GM18526 (cell line): ENCODE data around the gene SLC43A3.

ENCODE experiments used
- POLR2A ChIP-seq: IDR thresholded peaks from 3 replicates; pipeline ENCODE4 v1.6.1; 2011; ENCODE audit not compliant: insufficient read length; ENCODE audit errors: extremely low read depth

SLC43A3 gene

DNA sequence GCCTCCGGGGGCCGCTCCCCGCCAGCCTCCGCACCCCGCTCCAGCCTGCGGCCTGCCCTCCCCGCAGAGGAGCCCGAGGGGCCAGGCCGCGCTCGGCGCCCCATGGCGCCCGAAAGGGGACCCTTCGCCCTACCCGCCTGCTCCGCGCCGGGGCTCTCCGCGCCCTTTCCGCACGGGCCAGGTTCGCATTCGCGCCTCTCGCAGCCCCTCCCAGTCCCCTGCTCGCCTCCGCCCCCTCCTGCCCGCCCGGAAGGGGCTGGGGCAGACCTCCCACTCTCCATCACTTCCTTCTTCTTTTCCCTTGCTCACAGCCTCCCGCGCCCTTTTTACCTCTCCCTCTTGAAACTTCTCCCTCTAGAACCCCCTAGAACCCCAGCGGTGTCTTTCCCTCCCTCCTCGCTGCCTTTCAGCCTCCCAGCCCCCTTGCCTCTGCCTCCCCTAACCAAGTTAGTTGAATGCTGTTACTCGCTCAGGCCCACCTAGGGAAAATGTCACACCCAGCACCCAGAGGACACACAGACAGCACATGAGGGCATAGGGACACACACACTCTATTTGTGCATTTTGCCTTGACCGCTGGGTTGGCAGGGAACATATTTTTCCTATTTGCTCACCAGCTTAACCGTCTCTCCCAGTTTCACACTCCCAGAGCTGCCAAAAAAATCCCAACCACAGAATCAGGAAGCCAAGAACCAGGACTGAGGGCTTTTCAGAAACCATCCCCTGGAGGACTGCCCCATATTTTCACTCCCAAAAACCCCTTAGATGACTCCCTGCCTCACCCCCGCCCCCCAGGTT lies at the start of gene SLC43A3:
SLC43A3 (minus strand) TSS at position 193 of the 798 bp plus-strand sequence. CDS start 949 bp downstream, outside the sequence.
- peak; percentile 90 for TF ChIP-seq POLR2A

DNA sequence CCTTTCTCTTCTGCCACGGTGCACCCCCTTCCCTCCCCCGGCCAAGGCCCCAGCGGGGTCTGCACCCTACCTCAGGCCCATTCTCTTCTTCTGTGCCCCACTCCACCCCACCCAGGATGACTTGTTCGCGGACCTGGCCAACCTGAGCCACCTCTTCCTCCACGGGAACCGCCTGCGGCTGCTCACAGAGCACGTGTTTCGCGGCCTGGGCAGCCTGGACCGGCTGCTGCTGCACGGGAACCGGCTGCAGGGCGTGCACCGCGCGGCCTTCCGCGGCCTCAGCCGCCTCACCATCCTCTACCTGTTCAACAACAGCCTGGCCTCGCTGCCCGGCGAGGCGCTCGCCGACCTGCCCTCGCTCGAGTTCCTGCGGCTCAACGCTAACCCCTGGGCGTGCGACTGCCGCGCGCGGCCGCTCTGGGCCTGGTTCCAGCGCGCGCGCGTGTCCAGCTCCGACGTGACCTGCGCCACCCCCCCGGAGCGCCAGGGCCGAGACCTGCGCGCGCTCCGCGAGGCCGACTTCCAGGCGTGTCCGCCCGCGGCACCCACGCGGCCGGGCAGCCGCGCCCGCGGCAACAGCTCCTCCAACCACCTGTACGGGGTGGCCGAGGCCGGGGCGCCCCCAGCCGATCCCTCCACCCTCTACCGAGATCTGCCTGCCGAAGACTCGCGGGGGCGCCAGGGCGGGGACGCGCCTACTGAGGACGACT lies 49.3 kb upstream of the SLC43A3 start:
- TF ChIP-seq POLR2A: no peak

GRCh38 chr11:57475671-57476046 lies 48.7 kb upstream of the SLC43A3 start:
- TF ChIP-seq POLR2A: no peak

DNA sequence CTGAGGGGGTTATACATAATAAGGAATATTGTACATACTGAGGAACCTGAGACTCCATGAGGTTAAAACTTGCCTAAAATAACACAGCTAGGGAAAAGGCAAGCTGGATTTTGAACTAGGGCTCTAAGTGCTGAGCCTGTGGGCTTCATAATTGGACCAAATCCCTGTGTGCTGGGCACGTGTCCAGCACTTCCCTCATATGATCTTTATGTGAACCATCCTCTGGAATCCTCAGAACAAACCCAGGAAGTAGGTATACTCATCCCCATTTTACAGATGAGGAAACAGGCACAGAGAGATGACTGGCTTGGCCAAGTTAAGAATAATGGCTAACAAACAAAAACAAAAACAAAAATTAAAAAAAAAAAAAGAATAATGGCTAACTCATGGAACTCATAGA lies 48.3 kb upstream of the SLC43A3 start:
- no peak for TF ChIP-seq POLR2A

GRCh38 chr11:57474803-57475115 lies 47.8 kb upstream of the SLC43A3 start:
- no peak for TF ChIP-seq POLR2A

GRCh38 chr11:57474017-57474802 lies 47.3 kb upstream of the SLC43A3 start:
- no peak for TF ChIP-seq POLR2A

DNA sequence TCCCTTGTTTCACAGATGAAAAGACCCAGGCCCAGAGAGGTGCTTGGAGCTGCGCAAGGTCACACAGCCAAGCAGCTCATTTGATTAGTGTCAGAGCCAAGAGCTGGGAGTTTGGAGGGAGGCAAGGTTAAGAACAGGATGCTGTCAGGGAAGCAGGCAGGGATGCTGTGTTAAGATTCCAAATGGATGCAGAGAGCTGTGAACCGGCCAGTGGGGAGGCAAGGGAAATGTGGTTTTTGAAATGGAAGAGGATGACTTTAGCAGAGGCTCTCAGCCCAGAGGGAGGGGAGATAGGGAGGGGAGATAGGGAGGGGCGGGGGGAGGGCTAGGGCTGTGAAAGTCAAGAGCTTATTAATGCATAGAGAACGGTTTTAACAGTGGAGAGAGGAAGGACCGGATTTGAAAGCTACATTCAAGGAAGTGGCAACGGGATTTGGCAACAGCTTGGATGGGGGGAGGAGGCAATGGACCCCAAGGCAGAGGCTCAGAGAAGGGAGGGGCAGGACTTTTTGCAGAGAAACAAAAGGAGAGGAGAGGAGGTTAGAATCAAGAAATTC lies 46.4 kb upstream of the SLC43A3 start:
- TF ChIP-seq POLR2A: no peak

DNA sequence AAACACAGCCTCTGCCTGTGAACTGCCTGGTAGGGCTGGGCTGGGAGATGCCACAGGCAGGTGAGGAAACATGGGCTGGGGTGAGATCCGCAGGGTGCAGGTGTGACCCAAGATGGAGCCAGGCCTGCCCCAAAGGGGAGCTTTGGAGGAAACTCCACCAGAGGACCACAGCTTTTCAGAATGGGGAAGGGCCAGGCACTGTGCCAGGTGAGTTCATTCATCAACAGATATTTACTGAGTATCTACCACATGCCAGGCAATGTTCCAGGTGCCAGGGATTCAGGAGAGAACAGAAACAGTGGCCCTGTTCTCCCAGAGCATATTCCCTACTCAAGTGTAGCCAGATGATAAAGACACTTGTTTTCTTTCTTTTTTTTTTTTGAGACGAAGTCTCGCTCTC lies 44.6 kb upstream of the SLC43A3 start:
- TF ChIP-seq POLR2A: no peak

DNA sequence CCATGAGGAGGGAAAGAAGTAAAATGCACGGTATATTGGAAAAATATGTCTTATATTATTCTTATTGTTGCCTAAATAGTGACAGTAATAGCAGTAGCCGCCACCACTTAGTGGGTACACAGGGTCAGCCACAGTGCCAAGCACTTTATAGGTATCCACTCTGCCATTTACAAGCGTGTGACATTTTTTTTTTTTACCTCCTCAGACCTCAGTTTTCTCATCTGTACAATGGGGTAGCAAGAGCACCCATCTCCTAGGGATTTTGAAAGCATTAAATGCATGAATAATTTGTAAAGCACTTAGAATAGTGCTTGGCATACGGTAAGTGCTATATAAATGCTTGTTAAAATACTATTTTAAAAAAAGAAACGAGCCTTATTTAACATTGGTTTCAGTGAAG lies 42.3 kb upstream of the SLC43A3 start:
- TF ChIP-seq POLR2A: no peak

GRCh38 chr11:57468276-57468675 lies 41.4 kb upstream of the SLC43A3 start:
- TF ChIP-seq POLR2A: no peak

DNA sequence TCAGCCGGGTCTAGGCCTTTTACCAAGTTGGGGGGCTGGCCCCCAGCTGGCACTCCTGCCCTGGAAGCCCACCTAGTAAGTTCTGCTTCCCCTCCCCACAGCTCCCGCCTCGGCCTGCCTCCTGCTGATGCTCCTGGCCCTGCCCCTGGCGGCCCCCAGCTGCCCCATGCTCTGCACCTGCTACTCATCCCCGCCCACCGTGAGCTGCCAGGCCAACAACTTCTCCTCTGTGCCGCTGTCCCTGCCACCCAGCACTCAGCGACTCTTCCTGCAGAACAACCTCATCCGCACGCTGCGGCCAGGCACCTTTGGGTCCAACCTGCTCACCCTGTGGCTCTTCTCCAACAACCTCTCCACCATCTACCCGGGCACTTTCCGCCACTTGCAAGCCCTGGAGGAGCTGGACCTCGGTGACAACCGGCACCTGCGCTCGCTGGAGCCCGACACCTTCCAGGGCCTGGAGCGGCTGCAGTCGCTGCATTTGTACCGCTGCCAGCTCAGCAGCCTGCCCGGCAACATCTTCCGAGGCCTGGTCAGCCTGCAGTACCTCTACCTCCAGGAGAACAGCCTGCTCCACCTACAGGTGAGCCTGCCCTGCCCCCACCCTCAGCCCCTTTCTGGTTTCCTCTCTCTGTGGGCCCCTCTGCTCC lies 40.7 kb upstream of the SLC43A3 start:
- no peak for TF ChIP-seq POLR2A

- TF ChIP-seq POLR2A: no peak
Measured at GRCh38 chr11:57466680-57467079, 39.8 kb upstream of the SLC43A3 start.

DNA sequence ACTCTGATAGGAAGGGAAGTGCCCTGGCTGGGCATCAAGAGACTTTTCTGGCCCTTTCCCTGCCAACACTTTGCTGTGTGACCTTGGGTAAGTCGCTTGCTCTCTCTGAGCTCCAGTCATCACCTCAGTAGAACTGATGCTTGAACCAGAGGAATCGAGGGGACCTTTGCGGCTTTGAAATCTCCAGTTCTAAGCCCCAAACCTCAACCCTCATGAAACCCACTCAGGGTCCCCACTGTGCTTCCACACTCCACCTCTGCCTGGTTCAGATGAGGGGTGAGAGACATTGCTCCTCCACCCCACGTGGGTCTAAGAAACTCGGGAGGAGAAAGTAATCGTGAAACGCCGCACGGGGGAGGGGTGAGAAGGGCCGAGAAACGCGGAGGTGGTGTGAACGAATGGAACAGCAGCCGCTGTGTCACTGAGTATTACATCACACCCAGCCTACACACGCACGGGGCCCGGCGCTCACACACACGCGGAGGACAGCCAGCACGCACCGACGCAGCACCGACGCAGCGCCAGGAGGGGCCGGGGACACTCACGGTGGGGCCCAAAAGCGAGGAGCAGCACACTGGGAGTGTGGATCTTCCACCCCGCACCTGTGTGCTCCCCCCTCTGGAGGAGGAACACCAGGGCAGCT lies 37.7 kb upstream of the SLC43A3 start:
- TF ChIP-seq POLR2A: no peak

GRCh38 chr11:57463671-57464538 lies 37.0 kb upstream of the SLC43A3 start:
- TF ChIP-seq POLR2A: no peak
